Uterus (tissue), 4 donors: ENCODE measurements around the gene DOCK1. TPM values are rescaled to one million over a fixed set of nuclear protein-coding genes. Genes with fewer than 3 reads are reported as not detected.

Experiments
- DNase-seq, 2 donors: peaks; one replicate each; pipeline ENCODE4 v3.0.0-alpha.2; 2019 to 2020
- H3K27ac ChIP-seq, 2 donors: fragments of 200-600 bp; sonication (generic); 1 replicate in 1 of 2; 2 replicates in 1 of 2; pipeline ENCODE4 v1.5.1; 2016 to 2018
- H3K27me3 ChIP-seq, 2 donors: fragments of 200-600 bp; sonication (generic); one replicate each; pipeline ENCODE4 v1.5.1; 2018 to 2019; ENCODE audit warnings: control low read depth in 1 of 2
- H3K36me3 ChIP-seq, 2 donors: fragments of 200-600 bp; sonication (generic); one replicate each; pipeline ENCODE4 v1.5.1; 2019; ENCODE audit warnings: control low read depth in 1 of 2
- H3K4me1 ChIP-seq, 2 donors: fragments of 200-600 bp; sonication (generic); one replicate each; pipeline ENCODE4 v1.5.1; 2018 to 2019; ENCODE audit warnings: control low read depth in 1 of 2
- H3K4me3 ChIP-seq, 2 donors: fragments of 200-600 bp; sonication (generic); 1 replicate in 1 of 2; 2 replicates in 1 of 2; pipeline ENCODE4 v1.5.1; 2018 to 2019; ENCODE audit warnings: mild to moderate bottlenecking in 1 of 2
- H3K9me3 ChIP-seq, 2 donors: fragments of 200-600 bp; sonication (generic); one replicate each; pipeline ENCODE4 v1.5.1; 2019; ENCODE audit warnings: control low read depth in 1 of 2
- CTCF ChIP-seq, 4 experiments: fragments of 200-600 bp in 2 of 4; fragments of 450-650 bp in 2 of 4; sonication (generic) in 2 of 4; IDR thresholded peaks; one replicate each; pipeline ENCODE4 v1.5.1; 2016 to 2019; ENCODE audit warnings: antibody characterized with exemption in 4 of 4, mild to moderate bottlenecking in 2 of 4, moderate library complexity in 1 of 4
- POLR2A ChIP-seq, 2 donors: fragments of 450-650 bp; IDR thresholded peaks; one replicate each; pipeline ENCODE4 v1.6.1; 2016; ENCODE audit warnings: antibody characterized with exemption in 2 of 2, mild to moderate bottlenecking in 1 of 2, moderate library complexity in 1 of 2
- intact Hi-C: fragments of 100-400 bp; cut with DNase I; formaldehyde crosslinking; loops from one replicate; pipeline ENCODE4 v1.15.1; 2023; ENCODE audit warnings: low total_unique reads
- total RNA-seq, 4 donors: library from RNA; depleted of rRNA in 3 of 4; stranded (reverse); fragments of >200 nt in 3 of 4; gene quantifications; one replicate each; pipeline versions ENCODE4 v1.1.0 to v1.2.4, GENCODE V29; 2014 to 2023
- donor health status: DM: yes; HTN: yes; CAD: no.

Gene DOCK1
- total RNA-seq, 4 donors from 2014 or later = 15.6 to 130 (median 65.0) TPM

DNA sequence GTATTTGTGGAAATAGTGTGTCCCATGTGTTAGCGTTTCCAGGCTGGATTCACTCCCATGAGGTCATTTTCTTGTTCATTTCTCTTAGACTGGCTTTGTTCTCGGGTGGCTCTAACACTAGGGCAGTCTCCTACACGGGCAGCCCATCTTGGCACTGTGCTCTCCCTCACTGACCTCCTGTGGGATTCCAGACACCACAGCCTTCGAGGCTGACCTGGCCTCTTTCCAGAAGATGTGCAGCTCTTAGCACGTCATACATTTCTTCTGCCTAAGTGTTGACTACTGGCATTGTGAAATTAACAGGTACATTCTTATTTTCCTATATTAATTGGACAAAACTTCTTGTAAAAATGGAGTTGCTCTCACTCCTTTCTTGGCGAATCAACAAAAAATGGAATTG is 218.4 kb downstream of the DOCK1 start:
- Histone ChIP-seq H3K27ac (no peak overlapping the region), H3K27me3 (no peaks in the 10 kb centered on the region), H3K9me3 (no peaks in the 10 kb centered on the region), H3K36me3 (no peaks in the 10 kb centered on the region), H3K4me1 (no peaks in the 10 kb centered on the region), H3K4me3 (no peak overlapping the region)
- intact Hi-C loops = no loop called here
- DNase-seq = no peak
- TF ChIP-seq POLR2A (IDR thresholded peaks at IDR 0.05) (no peak), CTCF (IDR thresholded peaks at IDR 0.05) (no peak)

- no peak overlapping the region for H3K4me3 ChIP-seq
- H3K9me3 ChIP-seq = no peaks in the 10 kb centered on the region
- TF ChIP-seq POLR2A (IDR thresholded peaks at IDR 0.05) = no peak
- no peak for TF ChIP-seq CTCF (IDR thresholded peaks at IDR 0.05)
- no peaks in the 10 kb centered on the region for H3K27me3 ChIP-seq
- H3K4me1 ChIP-seq = no peaks in the 10 kb centered on the region
- no peak for DNase-seq
- no peak overlapping the region for H3K27ac ChIP-seq
- no peaks in the 10 kb centered on the region for H3K36me3 ChIP-seq
- intact Hi-C loops = no loop called here
These were observed 220.1 kb downstream of the DOCK1 start for GRCh38 chr10:127125331-127125730.

GRCh38 chr10:127127822-127128221 is 222.6 kb downstream of the DOCK1 start:
- Histone ChIP-seq H3K36me3 (no peaks in the 10 kb centered on the region), H3K9me3 (no peaks in the 10 kb centered on the region), H3K27me3 (no peaks in the 10 kb centered on the region), H3K27ac (no peak overlapping the region), H3K4me1 (no peaks in the 10 kb centered on the region), H3K4me3 (no peak overlapping the region)
- TF ChIP-seq CTCF (IDR thresholded peaks at IDR 0.05) (no peak), POLR2A (IDR thresholded peaks at IDR 0.05) (no peak)
- intact Hi-C loops = no loop called here
- DNase-seq = no peak

GRCh38 chr10:127129104-127129503 is 223.9 kb downstream of the DOCK1 start:
- DNase-seq = no peak
- no peaks in the 10 kb centered on the region for H3K27me3 ChIP-seq

GRCh38 chr10:127132451-127132850 is 227.2 kb downstream of the DOCK1 start:
- no peaks in the 10 kb centered on the region for H3K27me3 ChIP-seq
- H3K27ac ChIP-seq = no peak overlapping the region
- no peaks in the 10 kb centered on the region for H3K4me1 ChIP-seq
- no peak for DNase-seq
- no peak overlapping the region for H3K4me3 ChIP-seq
- TF ChIP-seq POLR2A (IDR thresholded peaks at IDR 0.05) (no peak), CTCF (IDR thresholded peaks at IDR 0.05) (no peak)
- no peaks in the 10 kb centered on the region for H3K9me3 ChIP-seq
- no peaks in the 10 kb centered on the region for H3K36me3 ChIP-seq
- intact Hi-C loops = no loop called here

More at GRCh38 chr10:127129104-127129503, 223.9 kb downstream of the DOCK1 start:
- Histone ChIP-seq H3K4me3 (no peak overlapping the region), H3K36me3 (no peaks in the 10 kb centered on the region), H3K4me1 (no peaks in the 10 kb centered on the region), H3K27ac (no peak overlapping the region), H3K9me3 (no peaks in the 10 kb centered on the region)
- TF ChIP-seq POLR2A (IDR thresholded peaks at IDR 0.05) = no peak
- TF ChIP-seq CTCF (IDR thresholded peaks at IDR 0.05) = no peak
- intact Hi-C loops = no loop called here
